GM19239 (cell line): ENCODE results near the gene CMTM4.
"Not testable (repeated sequence)": the region's sequence is repeated elsewhere in the genome, so short reads cannot be mapped to it uniquely, and the experiment has no call there.

Experiments used
- DNase-seq: peaks from one replicate; pipeline ENCODE4 v3.0.0; 2011; ENCODE audit warnings: low spot score; ENCODE audit not compliant: insufficient read length
- FAIRE-seq: peaks from 2 replicates; lab custom pipeline; 2011; peaks lifted over from hg19 to GRCh38; lab: Jason Lieb, UNC

The CMTM4 gene

DNA sequence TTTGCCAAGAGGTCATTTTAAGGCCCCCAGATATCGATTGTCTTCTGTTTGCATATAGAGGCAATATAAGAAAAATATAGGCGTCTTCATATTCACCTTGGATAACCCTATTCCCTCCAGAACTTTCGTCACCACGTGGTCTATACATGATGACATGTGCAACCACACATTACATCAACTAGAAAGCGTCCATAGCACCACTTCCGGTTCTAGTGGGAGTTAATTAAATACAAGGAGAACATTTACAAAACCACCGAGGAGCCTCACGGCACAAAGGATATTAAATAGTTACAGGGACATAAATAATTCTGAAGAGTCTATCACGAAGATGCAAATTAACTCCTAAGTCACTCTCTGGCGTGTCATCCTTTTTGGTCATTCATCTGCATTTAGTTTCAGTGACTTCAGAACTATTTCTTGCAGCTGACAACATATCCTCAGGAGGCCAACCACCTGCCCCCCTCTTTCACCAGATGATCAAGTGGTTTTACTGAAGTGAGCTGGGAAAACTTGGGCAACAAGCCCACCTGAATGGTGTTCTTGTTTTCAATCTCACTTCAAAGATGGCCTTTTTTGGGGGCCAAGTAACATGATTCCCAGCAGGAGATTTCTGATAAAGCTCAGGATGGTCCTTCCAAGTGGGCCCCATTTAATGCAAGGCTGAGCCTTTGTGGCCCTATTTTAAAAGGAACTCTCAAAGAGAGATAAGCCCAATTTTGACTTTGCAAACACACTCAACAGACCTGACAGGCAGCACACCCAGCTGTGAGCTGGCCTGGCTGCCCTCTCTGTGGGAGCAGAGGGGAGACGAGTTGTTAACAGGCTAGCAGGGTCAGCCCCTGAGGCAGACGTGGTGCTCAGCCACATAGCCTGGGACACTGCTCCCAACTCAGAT lies 76.8 kb downstream of the CMTM4 start:
- DNase-seq (no peak), FAIRE-seq (no peak)

- DNase-seq: no peak
- no peak for FAIRE-seq
These were observed 77.8 kb downstream of the CMTM4 start for GRCh38 chr16:66618588-66619375.

DNA sequence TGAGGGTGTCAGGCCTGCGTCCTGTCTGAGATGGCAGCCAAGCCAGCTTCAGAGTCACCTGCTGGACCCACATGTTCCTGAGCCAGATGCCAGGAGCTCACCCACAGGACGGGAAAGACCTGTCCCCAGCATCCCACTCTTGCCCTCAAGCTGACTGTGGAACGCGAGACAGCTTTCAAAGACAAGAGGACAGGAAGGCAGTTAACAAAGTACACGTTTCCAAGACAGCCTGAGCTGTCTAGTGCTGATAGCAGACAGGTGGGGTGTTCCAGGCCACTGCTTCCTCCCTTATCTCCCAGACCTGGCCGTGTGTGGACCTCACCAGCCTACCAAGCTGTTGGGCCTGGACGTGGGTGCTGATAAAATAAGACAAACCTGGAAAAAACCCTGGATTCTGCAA lies 78.8 kb downstream of the CMTM4 start:
- DNase-seq (no peak), FAIRE-seq (no peak)

- DNase-seq: no peak
- FAIRE-seq: no peak
These were observed 79.5 kb downstream of the CMTM4 start for GRCh38 chr16:66617010-66617434.

DNA sequence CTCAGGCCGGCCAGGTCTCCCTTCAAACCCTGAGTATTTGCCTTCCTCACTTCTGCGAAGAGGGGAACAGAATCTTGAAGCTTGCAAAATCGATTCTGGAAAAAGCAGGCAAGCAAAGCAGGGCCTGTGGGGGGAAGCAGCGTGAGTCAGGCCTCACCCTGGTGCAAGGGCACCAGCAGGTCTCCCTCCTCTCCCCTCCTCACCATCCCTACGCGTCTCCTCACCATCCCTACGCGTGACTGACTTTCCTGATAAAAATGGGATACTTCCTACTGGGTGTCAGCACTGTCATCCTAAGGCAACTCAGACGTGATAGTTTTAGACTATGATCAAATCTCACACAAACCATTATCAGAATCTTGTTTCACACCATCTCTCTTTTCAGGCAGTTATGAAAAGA lies 80.0 kb downstream of the CMTM4 start:
- no peak for DNase-seq

DNA sequence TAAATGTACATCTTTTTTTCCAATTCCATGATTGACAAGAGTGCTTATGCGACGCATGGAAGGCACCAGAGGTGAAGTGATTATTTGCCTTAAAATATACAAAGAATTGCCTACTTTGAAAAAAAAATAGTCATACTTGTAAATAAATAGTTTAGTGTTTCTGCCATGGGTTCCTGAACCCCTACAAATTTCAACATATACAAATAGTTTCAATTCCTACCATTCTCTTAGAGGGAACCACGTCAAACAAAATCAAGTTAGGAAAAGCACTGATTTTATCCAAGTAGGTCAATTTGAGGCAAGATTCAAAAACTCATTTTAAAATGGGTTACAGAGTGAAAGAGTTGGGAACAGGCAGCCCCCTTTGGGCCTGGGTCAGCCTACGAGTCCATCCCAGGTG lies 80.4 kb downstream of the CMTM4 start:
- DNase-seq (no peak), FAIRE-seq (no peak)

More for the DNA sequence above, 80.0 kb downstream of the CMTM4 start:
- FAIRE-seq: no peak

GRCh38 chr16:66614161-66614802 lies 82.3 kb downstream of the CMTM4 start:
- FAIRE-seq (no peak), DNase-seq (no peak)

DNA sequence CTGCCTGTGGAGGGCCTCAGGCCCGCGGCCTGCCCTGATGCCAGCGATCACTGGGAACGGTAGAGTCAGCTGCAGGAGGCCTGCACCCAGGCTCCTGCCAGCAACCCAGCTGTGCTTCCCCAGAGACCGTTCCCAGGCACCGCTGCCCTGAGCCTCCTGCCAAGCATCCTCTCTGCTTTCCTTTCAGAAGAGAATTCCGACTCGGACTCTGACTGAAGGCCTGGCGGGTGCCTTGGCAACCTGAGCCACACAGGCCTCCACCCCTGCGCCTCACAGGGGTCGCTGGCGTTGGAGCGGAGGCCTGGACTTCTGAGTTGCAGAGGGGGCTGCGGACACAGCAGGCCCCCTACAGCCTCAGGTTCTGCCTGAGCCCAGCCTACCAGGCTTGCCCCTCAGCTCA lies 84.1 kb downstream of the CMTM4 start:
- FAIRE-seq (no peak), DNase-seq (no peak)

DNA sequence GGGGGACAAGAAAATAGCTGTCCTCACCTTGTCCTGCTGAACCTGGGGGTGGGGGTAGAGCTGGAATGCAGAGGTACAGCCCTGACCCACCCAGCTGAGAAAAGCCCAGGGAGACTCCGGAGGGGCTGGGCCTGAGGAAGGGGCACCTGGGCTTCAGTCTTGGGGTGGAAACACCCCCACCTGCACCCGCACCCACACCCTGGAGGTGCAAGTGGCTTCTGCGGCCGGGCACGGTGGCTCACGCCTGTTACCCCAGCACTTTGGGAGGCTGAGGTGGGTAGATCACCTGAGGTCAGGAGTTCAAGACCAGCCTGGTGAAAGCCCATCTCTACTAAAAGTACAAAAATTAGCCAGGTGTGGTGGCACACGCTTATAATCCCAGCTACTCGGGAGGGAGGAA lies 84.6 kb downstream of the CMTM4 start:
- not testable (repeated sequence) for FAIRE-seq, DNase-seq

DNA sequence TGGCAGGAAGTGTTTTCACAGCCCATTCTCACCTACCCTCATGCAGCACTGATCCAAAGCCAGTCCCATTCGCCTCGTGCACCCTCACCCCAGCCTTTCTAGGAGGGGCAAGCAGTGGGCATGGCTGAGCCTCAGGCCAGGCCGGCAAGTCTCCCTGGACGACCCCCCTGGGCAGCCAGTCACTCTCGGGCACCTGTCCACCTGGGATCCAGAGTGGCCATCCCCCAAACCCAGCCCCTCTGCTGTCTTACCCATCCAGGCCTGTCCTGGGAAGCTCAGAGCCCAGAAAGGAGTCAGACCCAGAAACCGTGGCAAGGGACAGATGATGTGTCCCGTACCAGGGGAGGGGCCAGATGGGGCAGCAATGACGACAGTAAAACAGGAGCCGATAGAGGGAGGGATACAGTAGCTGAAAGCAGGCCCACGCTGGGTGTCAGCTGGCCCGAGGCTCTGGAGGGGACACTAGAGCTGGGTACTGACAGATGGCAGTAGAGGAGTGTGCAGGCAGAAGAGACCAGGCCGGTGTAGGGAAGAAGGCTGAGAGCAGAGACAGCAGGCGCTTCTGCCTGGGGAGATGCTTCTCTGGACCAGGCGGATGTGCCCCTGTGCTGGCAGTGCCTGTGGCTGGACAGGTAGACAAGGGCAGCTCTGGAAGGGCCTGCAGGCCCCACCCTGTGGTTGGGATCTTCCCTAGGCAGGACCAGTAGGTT lies 86.3 kb downstream of the CMTM4 start:
- no peak for FAIRE-seq
- DNase-seq: no peak

DNA sequence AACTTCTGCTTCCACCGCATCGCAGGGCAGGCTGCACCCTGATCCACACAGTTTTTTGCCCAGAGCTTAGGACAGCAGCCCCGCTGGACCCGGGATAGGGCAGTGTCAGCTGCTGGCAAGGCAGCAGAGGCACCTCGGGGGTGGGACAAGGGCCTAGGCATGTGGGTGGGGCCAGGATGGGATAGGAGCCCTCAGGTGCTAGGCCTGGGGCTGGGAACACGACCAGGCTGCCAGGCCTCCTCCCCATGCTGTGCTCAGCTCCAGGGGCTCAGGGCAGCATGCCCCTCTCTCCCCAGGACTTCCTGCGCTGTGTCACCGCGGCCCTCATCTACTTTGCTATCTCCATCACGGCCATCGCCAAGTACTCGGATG lies 87.4 kb downstream of the CMTM4 start:
- DNase-seq: no peak
- FAIRE-seq: no peak

- FAIRE-seq: peak; percentile 71
These were observed 88.1 kb downstream of the CMTM4 start for GRCh38 chr16:66608241-66609138.

DNA sequence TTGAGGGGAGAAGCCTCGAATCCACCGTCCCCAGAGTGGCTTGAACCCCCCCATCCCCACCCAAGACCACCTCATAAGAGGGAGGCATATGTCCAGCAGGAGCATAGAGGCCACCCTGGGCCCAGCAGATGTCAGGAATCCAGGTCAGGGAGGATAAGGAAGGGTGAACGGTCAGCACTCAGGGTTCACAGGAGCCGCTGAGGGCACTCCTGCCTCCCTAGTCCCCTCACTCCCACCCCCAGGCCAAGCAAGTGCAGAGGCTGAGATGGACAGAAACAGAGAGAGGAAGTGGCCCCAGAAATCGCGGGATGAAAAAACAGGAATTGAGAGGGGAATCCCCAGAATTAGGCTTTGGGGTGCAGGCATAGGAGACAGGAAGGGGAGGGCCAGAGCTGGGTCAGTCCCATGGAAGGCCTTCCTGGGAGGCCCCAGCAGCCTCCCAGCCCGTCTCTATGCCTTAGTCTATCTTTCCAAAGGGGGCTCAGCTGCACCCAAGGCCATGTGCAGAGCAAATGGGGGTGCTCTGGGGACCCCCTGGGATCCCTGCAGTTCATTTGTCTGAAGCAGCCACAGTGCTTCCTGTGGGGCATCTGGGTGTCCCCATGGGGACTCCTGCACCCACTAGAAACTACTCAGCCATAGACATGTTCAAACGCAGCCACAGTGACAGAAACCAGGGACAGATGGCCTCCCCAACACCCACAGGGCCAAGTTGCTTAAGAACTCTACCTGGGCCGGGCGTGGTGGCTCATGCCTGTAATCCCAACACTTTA lies 90.4 kb downstream of the CMTM4 start:
- peak; percentile 69 for FAIRE-seq
- DNase-seq: peak; percentile 57

More at GRCh38 chr16:66608241-66609138, 88.1 kb downstream of the CMTM4 start:
- peak; percentile 93 for DNase-seq

GRCh38 chr16:66605177-66605978 lies 91.2 kb downstream of the CMTM4 start:
- FAIRE-seq: no peak
- no peak for DNase-seq

DNA sequence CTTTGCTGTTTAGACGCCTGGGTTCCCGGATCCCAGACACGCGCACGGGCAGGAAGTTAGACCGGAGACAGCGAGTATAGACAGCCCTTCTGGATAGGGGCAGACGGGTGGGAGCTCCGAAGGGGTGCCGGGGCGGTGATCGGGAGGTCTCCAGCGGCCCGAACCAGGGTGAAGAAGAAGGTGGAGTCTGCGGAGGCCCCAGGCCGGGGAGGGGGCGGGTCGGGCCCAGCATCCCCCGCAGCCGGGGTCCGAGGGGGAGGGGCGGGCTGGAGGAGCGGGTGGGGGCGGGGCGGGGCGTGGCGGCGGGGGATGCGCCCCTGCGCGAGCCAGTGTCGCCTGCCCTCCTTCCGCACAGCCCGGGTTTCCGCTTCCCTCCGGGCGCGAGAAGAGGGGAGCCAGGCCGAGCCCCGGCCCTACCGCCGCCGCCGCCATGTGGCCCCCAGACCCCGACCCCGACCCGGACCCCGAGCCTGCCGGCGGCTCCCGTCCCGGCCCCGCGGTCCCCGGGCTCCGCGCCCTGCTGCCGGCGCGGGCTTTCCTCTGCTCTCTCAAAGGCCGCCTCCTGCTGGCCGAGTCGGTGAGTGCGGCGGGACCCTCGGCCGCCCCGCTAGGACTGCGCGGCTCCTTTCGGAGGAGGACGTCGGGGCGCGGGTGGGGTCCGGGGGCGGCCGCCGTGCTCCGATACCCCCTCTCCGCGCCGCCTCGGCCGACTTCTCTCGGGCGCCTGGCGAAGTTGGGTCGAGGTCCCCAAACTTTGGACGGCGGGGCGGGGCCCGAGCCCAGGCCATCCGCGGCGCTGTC lies 92.0 kb downstream of the CMTM4 start, which contains the start of gene CMTM3:
TSS of gene CMTM3 (plus strand) at position 329 of the 801 bp plus-strand sequence. CDS start at position 431, 102 bp downstream.
- DNase-seq (peak; percentile 60), FAIRE-seq (no peak)

GRCh38 chr16:66603537-66604375 lies 92.8 kb downstream of the CMTM4 start:
- DNase-seq (no peak), FAIRE-seq (no peak)
